ENCODE results near the gene AGAP3. TPM values are rescaled to one million over a fixed set of nuclear protein-coding genes. Genes with fewer than 3 reads are reported as not detected.

Gene AGAP3
- polyA plus RNA-seq, 1 donor (not counting 4 experiments of a cell fraction or from before 2014, with no cell fraction given), result 64.3 TPM

- no peak overlapping the region for H2AFZ ChIP-seq (ENCODE audit: control insufficient read depth, low read length)
- DNase-seq (ENCODE audit: low read depth, low spot score) (no peak), FAIRE-seq (no peak)
- no peak overlapping the region for H3K4me2 ChIP-seq (ENCODE audit: control insufficient read depth, extremely low read depth, insufficient read depth, low read depth, low read length)
- H3K9me1 ChIP-seq (ENCODE audit: control insufficient read depth, extremely low read depth, insufficient read depth, low read length), result no peaks in the 10 kb centered on the region
- no peaks in the 10 kb centered on the region for H3K9me3 ChIP-seq (ENCODE audit: control insufficient read depth, low read depth, low read length)
- H3K79me2 ChIP-seq (ENCODE audit: control insufficient read depth, insufficient read depth, low read length), result peaks cover 6% of the 10 kb centered on the region
- no peak overlapping the region for H3K9ac ChIP-seq (ENCODE audit: control insufficient read depth, extremely low read depth, insufficient read depth, low read length)
- peaks cover 44 to 62% of the 10 kb centered on the region in 2 experiments for H3K36me3 ChIP-seq (ENCODE audit: control insufficient read depth in 2 of 2, extremely low read depth in 1 of 2, insufficient read depth in 2 of 2, low read length in 2 of 2)
- no peak overlapping the region for H3K27ac ChIP-seq (ENCODE audit: control insufficient read depth, insufficient read depth, low read length)
- no peaks in the 10 kb centered on the region for H3K27me3 ChIP-seq (ENCODE audit: control insufficient read depth, extremely low read depth, insufficient read depth, low read length)
- peaks cover 16% of the 10 kb centered on the region for H4K20me1 ChIP-seq (ENCODE audit: control insufficient read depth, extremely low read depth, insufficient read depth, low read length)
- no peak overlapping the region for H3K4me3 ChIP-seq (ENCODE audit: control insufficient read depth in 2 of 3, extremely low read depth in 1 of 3, insufficient read depth in 2 of 3, low read depth in 1 of 3, low read length in 3 of 3)
- TF ChIP-seq CTCF (optimal IDR thresholded peaks at IDR 0.05 in 1 of 3, IDR thresholded peaks at IDR 0.05 in 1 of 3, conservative IDR thresholded peaks at IDR 0.05 in 1 of 3; ENCODE audit: extremely low read depth in 1 of 3, insufficient read depth in 2 of 3, low read length in 3 of 3) (no peak), EZH2 (IDR thresholded peaks at IDR 0.05; ENCODE audit: low read length) (no peak)
- peaks cover under 1% of the 10 kb centered on the region for H3K4me1 ChIP-seq (ENCODE audit: control insufficient read depth, extremely low read depth, insufficient read depth, low read length)
- dilution Hi-C loops (cut with MboI; ENCODE audit: extremely low pct_ligation_motif_present, low sequenced_read_pairs), result no loop called here
These were observed 44.5 kb downstream of the AGAP3 start for GRCh38 chr7:151130741-151131157.

- FAIRE-seq, result no peak
- TF ChIP-seq EZH2 (IDR thresholded peaks at IDR 0.05; ENCODE audit: low read length) (no peak), CTCF (optimal IDR thresholded peaks at IDR 0.05 in 1 of 3, IDR thresholded peaks at IDR 0.05 in 1 of 3, conservative IDR thresholded peaks at IDR 0.05 in 1 of 3; ENCODE audit: extremely low read depth in 1 of 3, insufficient read depth in 2 of 3, low read length in 3 of 3) (no peak)
- H3K79me2 ChIP-seq (ENCODE audit: control insufficient read depth, insufficient read depth, low read length), result peaks cover 6% of the 10 kb centered on the region
- no peak overlapping the region for H3K4me2 ChIP-seq (ENCODE audit: control insufficient read depth, extremely low read depth, insufficient read depth, low read depth, low read length)
- H3K4me1 ChIP-seq (ENCODE audit: control insufficient read depth, extremely low read depth, insufficient read depth, low read length), result no peaks in the 10 kb centered on the region
- no peak overlapping the region for H2AFZ ChIP-seq (ENCODE audit: control insufficient read depth, low read length)
- no peaks in the 10 kb centered on the region for H3K27me3 ChIP-seq (ENCODE audit: control insufficient read depth, extremely low read depth, insufficient read depth, low read length)
- H3K9me1 ChIP-seq (ENCODE audit: control insufficient read depth, extremely low read depth, insufficient read depth, low read length), result no peaks in the 10 kb centered on the region
- H3K9me3 ChIP-seq (ENCODE audit: control insufficient read depth, low read depth, low read length), result no peaks in the 10 kb centered on the region
- H4K20me1 ChIP-seq (ENCODE audit: control insufficient read depth, extremely low read depth, insufficient read depth, low read length), result peaks cover 16% of the 10 kb centered on the region
- no peak overlapping the region for H3K4me3 ChIP-seq (ENCODE audit: control insufficient read depth in 2 of 3, extremely low read depth in 1 of 3, insufficient read depth in 2 of 3, low read depth in 1 of 3, low read length in 3 of 3)
- H3K27ac ChIP-seq (ENCODE audit: control insufficient read depth, insufficient read depth, low read length), result no peak overlapping the region
- H3K36me3 ChIP-seq (ENCODE audit: control insufficient read depth in 2 of 2, extremely low read depth in 1 of 2, insufficient read depth in 2 of 2, low read length in 2 of 2), result peaks cover 49 to 66% of the 10 kb centered on the region in 2 experiments
- dilution Hi-C loops (cut with MboI; ENCODE audit: extremely low pct_ligation_motif_present, low sequenced_read_pairs), result no loop called here
- H3K9ac ChIP-seq (ENCODE audit: control insufficient read depth, extremely low read depth, insufficient read depth, low read length), result no peak overlapping the region
- no peak for DNase-seq (ENCODE audit: low read depth, low spot score)
These were observed 44.9 kb downstream of the AGAP3 start for GRCh38 chr7:151131224-151131591.
